Measurements from ENCODE around the gene RAPGEF5. TPM values are rescaled to one million over a fixed set of nuclear protein-coding genes. Genes with fewer than 3 reads are reported as not detected.
"Not testable (repeated sequence)": the region's sequence is repeated elsewhere in the genome, so short reads cannot be mapped to it uniquely, and the experiment has no call there.

Gene RAPGEF5
- polyA plus RNA-seq, 1 of the 3 experiments (the other 2 are of a cell fraction): 1.2 TPM

GRCh38 chr7:22093936-22094335, 263.0 kb downstream of the RAPGEF5 start (continued):
- TF ChIP-seq USF1 (IDR thresholded peaks at IDR 0.05; ENCODE audit: borderline replicate concordance, low read depth): no peak
- no peak for TF ChIP-seq TAF1 (IDR thresholded peaks at IDR 0.05; ENCODE audit: borderline replicate concordance, low read depth, low read length)
- TF ChIP-seq RAD21 (IDR thresholded peaks at IDR 0.05; ENCODE audit: low read length): no peak
- no peak for TF ChIP-seq SIN3A (IDR thresholded peaks at IDR 0.05; ENCODE audit: borderline replicate concordance, low read depth, low read length)

- H3F3A ChIP-seq (replicated peaks; ENCODE audit: insufficient read depth): no peaks in the 10 kb centered on the region
- no peaks in the 10 kb centered on the region for H3K9me3 ChIP-seq
- H3K36me3 ChIP-seq (replicated peaks in 1 of 2; ENCODE audit: control insufficient read depth in 1 of 2, insufficient read depth in 2 of 2, low read length in 1 of 2): no peaks in the 10 kb centered on the region
- H3K9me2 ChIP-seq: no peaks in the 10 kb centered on the region
- H3K4me3 ChIP-seq (ENCODE audit: low read depth in 2 of 2, low read length in 1 of 2): no peak overlapping the region
- CTCF ChIA-PET: interaction anchor here (2.9 to 11.7 kb wide), 4 partner anchors 10 to 407 kb away, joined by 9 to 104 read pairs (median 68); partner anchors contain the start of gene STEAP1B
- no peak for DNase-seq
- no peak overlapping the region for H3K27ac ChIP-seq (ENCODE audit: low read depth in 2 of 2, low read length in 1 of 2)
- H3K27me3 ChIP-seq (ENCODE audit: insufficient read depth): no peaks in the 10 kb centered on the region; the same call in 1 of the 2 replicates
- WGBS (ENCODE audit: low lambda C conversion rate): 5% methylated on average over 2 of the region's 2 CpGs
- POLR2A ChIA-PET: no interaction called here
- no peaks in the 10 kb centered on the region for H3K4me1 ChIP-seq (ENCODE audit: control insufficient read depth in 1 of 2, insufficient read depth in 2 of 2, low read depth in 1 of 2, low read length in 1 of 2)
- H3K9ac ChIP-seq: no peak overlapping the region
- TF ChIP-seq RCOR1 (IDR thresholded peaks at IDR 0.05; ENCODE audit: low read length): no peak
- 0 out of 2 replicates have a peak, but pooled peaks have one; percentile 23 for TF ChIP-seq TEAD4 (IDR thresholded peaks at IDR 0.05; ENCODE audit: borderline replicate concordance, insufficient read depth)
- TF ChIP-seq CTCF (IDR thresholded peaks at IDR 0.05): no peak
- TF ChIP-seq ELF1 (IDR thresholded peaks at IDR 0.05): no peak
- TF ChIP-seq REST (IDR thresholded peaks at IDR 0.05; ENCODE audit: low read depth, low read length): no peak
- no peak for TF ChIP-seq SMC3 (IDR thresholded peaks at IDR 0.05; ENCODE audit: low read depth, low read length)
- TF ChIP-seq FOXM1 (IDR thresholded peaks at IDR 0.05; ENCODE audit: low read depth): no peak
- TF ChIP-seq MAX (IDR thresholded peaks at IDR 0.05; ENCODE audit: low read depth): no peak
- TF ChIP-seq PBX3 (IDR thresholded peaks at IDR 0.05): no peak
- no peak for TF ChIP-seq YY1 (IDR thresholded peaks at IDR 0.05; ENCODE audit: low read depth)
- no peak for TF ChIP-seq ZBTB33 (IDR thresholded peaks at IDR 0.05; ENCODE audit: borderline replicate concordance, low read depth)
- no peak for TF ChIP-seq POLR2AphosphoS5 (IDR thresholded peaks at IDR 0.05; ENCODE audit: low read depth, low read length)
- TF ChIP-seq NFIC (IDR thresholded peaks at IDR 0.05; ENCODE audit: borderline replicate concordance): peak; percentile 56; the same call in 1 of the 2 replicates
- no peak overlapping the region for H2AFZ ChIP-seq (ENCODE audit: low read depth)
- no peaks in the 10 kb centered on the region for H4K20me1 ChIP-seq (ENCODE audit: insufficient read depth)
- H3K4me2 ChIP-seq: peak overlapping the region; percentile 36; the same call in 1 of the 2 replicates
- no peaks in the 10 kb centered on the region for H3K79me2 ChIP-seq (ENCODE audit: insufficient read depth)
These were observed 264.0 kb downstream of the RAPGEF5 start for GRCh38 chr7:22093001-22093400.

- H3K4me1 ChIP-seq (ENCODE audit: control insufficient read depth in 1 of 2, insufficient read depth in 2 of 2, low read depth in 1 of 2, low read length in 1 of 2); H4K20me1 ChIP-seq (ENCODE audit: insufficient read depth); H3K9ac ChIP-seq; H3K9me3 ChIP-seq; H3K9me2 ChIP-seq; POLR2A ChIA-PET; H3K4me3 ChIP-seq (ENCODE audit: low read depth in 2 of 2, low read length in 1 of 2); H3K4me2 ChIP-seq; H3K27me3 ChIP-seq (ENCODE audit: insufficient read depth); DNase-seq; H3K79me2 ChIP-seq (ENCODE audit: insufficient read depth); H3K36me3 ChIP-seq (replicated peaks in 1 of 2; ENCODE audit: control insufficient read depth in 1 of 2, insufficient read depth in 2 of 2, low read length in 1 of 2); H2AFZ ChIP-seq (ENCODE audit: low read depth); H3F3A ChIP-seq (replicated peaks; ENCODE audit: insufficient read depth); H3K27ac ChIP-seq (ENCODE audit: low read depth in 2 of 2, low read length in 1 of 2): not testable (repeated sequence)
- 84% methylated on average over 11 of the region's 11 CpGs for WGBS (ENCODE audit: low lambda C conversion rate)
- CTCF ChIA-PET: interaction anchor here (2.9 to 11.7 kb wide), 4 partner anchors 8 to 409 kb away, joined by 9 to 104 read pairs (median 68); partner anchors contain the start of gene STEAP1B
These were observed 265.9 kb downstream of the RAPGEF5 start for GRCh38 chr7:22090958-22091525.
